Posterior vena cava (tissue), 2 donors: ENCODE data around the gene PGLYRP3. TPM values are rescaled to one million over a fixed set of nuclear protein-coding genes. Genes with fewer than 3 reads are reported as not detected.

ENCODE experiments used
- DNase-seq: peaks from one replicate; pipeline ENCODE4 v3.0.0-alpha.2; 2020; ENCODE audit warnings: low spot score
- intact Hi-C, 2 donors: fragments of 100-400 bp; cut with DNase I; formaldehyde crosslinking; loops; one replicate each; pipeline versions ENCODE4 v1.14.1 to v1.14.2; 2022 to 2023
- long read RNA-seq, 2 donors: library from polyadenylated mRNA; unstranded; transcript quantifications; one replicate each; pipeline ENCODE4 v2.0.0, GENCODE V29; 2020 to 2021
- total RNA-seq, 2 donors: library from RNA; stranded (reverse); fragmentation: NEBNext Ultra II Directional; extraction: Animal tissue kit (Norgen Biotek cat#: 25700); gene quantifications; one replicate each; pipeline ENCODE4 v1.2.1, GENCODE V29; 2021
- donor health status: DM: yes; HTN: yes; CAD: no.
- donor health status: DM: yes; HTN: yes; CAD: no.

Gene PGLYRP3
- total RNA-seq = not detected
- long read RNA-seq, donor 1 = 0 reads
- long read RNA-seq, donor 2 = 0 reads

GRCh38 chr1:153312570-153313186 is at the start of gene PGLYRP3:
Gene PGLYRP3 (minus strand): TSS chr1:153312952. CDS start chr1:153310665, 2,287 bp downstream.
- intact Hi-C loops = no loop called here
- no peak for DNase-seq

GRCh38 chr1:153362187-153362775 is 49.5 kb upstream of the PGLYRP3 start:
- intact Hi-C loops = no loop called here
- no peak for DNase-seq

GRCh38 chr1:153361480-153362109 is 48.8 kb upstream of the PGLYRP3 start:
- DNase-seq = no peak
- intact Hi-C loops = no loop called here

- intact Hi-C loops = no loop called here
- no peak for DNase-seq
Observed at GRCh38 chr1:153360592-153361479, 48.1 kb upstream of the PGLYRP3 start.

- no peak for DNase-seq
- intact Hi-C loops = no loop called here
Observed at GRCh38 chr1:153360190-153360589, 47.4 kb upstream of the PGLYRP3 start.

GRCh38 chr1:153359241-153359640 is 46.5 kb upstream of the PGLYRP3 start:
- intact Hi-C loops = no loop called here
- DNase-seq = no peak

- no peak for DNase-seq
- intact Hi-C loops = no loop called here
Observed at GRCh38 chr1:153358691-153358975, 45.9 kb upstream of the PGLYRP3 start.

GRCh38 chr1:153357853-153358690 is 45.3 kb upstream of the PGLYRP3 start, which contains the start of gene S100A9:
Gene S100A9 (plus strand): TSS chr1:153357854. CDS start chr1:153358284, 430 bp downstream.
- intact Hi-C loops = no loop called here
- no peak for DNase-seq

GRCh38 chr1:153357076-153357852 is 44.5 kb upstream of the PGLYRP3 start:
- DNase-seq = peak; percentile 93
- intact Hi-C loops = no loop called here

GRCh38 chr1:153356392-153357075 is 43.8 kb upstream of the PGLYRP3 start:
- intact Hi-C loops = no loop called here

GRCh38 chr1:153355445-153356071 is 42.8 kb upstream of the PGLYRP3 start:
- intact Hi-C loops = no loop called here
- peak; percentile 90 for DNase-seq

More at GRCh38 chr1:153356392-153357075, 43.8 kb upstream of the PGLYRP3 start:
- no peak for DNase-seq

GRCh38 chr1:153354515-153355193 is 41.9 kb upstream of the PGLYRP3 start:
- intact Hi-C loops = loop anchor here (5.0 kb wide), 3 partner anchors 138 to 218 kb away; no protein-coding TSS in a partner anchor

GRCh38 chr1:153353226-153353947 is 40.6 kb upstream of the PGLYRP3 start:
- intact Hi-C loops = loop anchor here (5.0 kb wide), 3 partner anchors 139 to 219 kb away; no protein-coding TSS in a partner anchor
- no peak for DNase-seq

More at GRCh38 chr1:153354515-153355193, 41.9 kb upstream of the PGLYRP3 start:
- DNase-seq = no peak

- intact Hi-C loops = loop anchor here (5.0 kb wide), 3 partner anchors 140 to 220 kb away; no protein-coding TSS in a partner anchor
- peak; percentile 88 for DNase-seq
Observed at GRCh38 chr1:153352523-153352922, 39.8 kb upstream of the PGLYRP3 start.

- no peak for DNase-seq
- intact Hi-C loops = loop anchor here (5.0 kb wide), 3 partner anchors 142 to 222 kb away; no protein-coding TSS in a partner anchor
Observed at GRCh38 chr1:153350321-153350957, 37.7 kb upstream of the PGLYRP3 start.
